Left colon (tissue), 2 donors: ENCODE results near the gene CD82. TPM values are rescaled to one million over a fixed set of nuclear protein-coding genes. Genes with fewer than 3 reads are reported as not detected.

ENCODE experiments used
- ATAC-seq: fragments of 200-7000 bp; cut with Tn5 transposase; one replicate; pipeline ENCODE4 v1.9.1; 2020; ENCODE audit warnings: mild to moderate bottlenecking, moderate library complexity
- DNase-seq, 2 donors: peaks; one replicate each; pipeline ENCODE4 v3.0.0-alpha.2; 2020
- intact Hi-C, 2 donors: fragments of 100-400 bp; cut with DNase I in 1 of 2; cut with micrococcal nuclease in 1 of 2; formaldehyde crosslinking; loops; one replicate each; pipeline versions ENCODE4 v1.11.2 to v1.14.0; 2022; cut with DNase I, micrococcal nuclease
- total RNA-seq, 2 donors: library from RNA; stranded (reverse); fragmentation: NEBNext Ultra II Directional; extraction: Animal tissue kit (Norgen Biotek cat#: 25700); gene quantifications; one replicate each; pipeline ENCODE4 v1.2.1, GENCODE V29; 2021
- donor health status: DM: no; HTN: no; CAD: no.
- donor health status: DM: yes; HTN: yes; CAD: no.

Gene CD82
- total RNA-seq, 2 donors from 2014 or later: 30.0 to 36.1 TPM

DNA sequence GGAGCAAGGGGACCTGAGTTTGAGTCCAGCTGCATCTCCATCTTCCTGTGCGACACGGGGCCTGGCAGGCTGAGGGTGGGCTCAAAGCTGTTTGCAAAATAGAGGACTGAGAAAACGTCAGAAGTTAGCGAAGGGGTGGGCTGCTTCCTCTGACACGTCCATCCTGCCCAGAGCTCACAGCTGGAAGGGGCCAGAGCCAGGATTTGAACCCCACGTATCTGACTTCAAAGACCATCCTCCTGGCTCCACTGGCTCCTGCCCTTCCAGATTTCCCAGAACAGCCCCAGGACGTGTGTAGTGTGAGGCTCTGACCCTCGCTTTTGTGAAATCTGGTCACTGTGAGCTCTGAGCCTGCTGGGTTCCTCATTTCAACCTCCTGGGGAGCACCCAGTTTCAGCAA lies 56.3 kb downstream of the CD82 start:
- no peak for ATAC-seq
- intact Hi-C loops: loop anchor here in 1 of 2 donors (10.0 kb wide), 1 partner anchor 293 kb away; no protein-coding TSS in a partner anchor
- peak in 1 of 2 donors; percentile 19 for DNase-seq

DNA sequence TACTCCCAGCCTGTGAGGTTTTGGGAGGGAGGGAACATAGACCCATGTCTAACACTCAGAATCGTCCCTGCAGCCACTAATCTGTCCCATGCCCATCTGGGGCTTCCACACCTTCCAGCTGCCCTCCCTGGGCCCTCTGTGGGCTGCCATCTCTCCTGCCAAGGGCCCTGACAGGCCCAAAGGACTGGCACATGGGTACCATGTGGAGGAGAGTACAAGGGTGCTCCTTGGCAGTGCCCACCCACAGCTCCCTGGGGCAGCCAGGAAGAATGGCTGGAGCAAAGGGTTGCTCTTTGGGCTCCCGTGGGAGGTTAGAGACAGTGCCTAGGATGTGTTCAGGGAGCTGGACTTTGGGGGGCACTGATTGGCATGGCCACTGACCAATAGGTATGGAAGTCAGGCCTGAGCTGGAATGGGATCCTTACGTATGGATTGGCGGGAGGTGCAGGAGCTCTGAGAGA lies 56.8 kb downstream of the CD82 start:
- DNase-seq (no peak), ATAC-seq (no peak)
- intact Hi-C loops: loop anchor here in 1 of 2 donors (10.0 kb wide), 1 partner anchor 293 kb away; no protein-coding TSS in a partner anchor

- DNase-seq (no peak), ATAC-seq (no peak)
- intact Hi-C loops: loop anchor here in 1 of 2 donors (10.0 kb wide), 1 partner anchor 292 kb away; no protein-coding TSS in a partner anchor
Measured at GRCh38 chr11:44622721-44623258, 57.3 kb downstream of the CD82 start.

- DNase-seq (no peak), ATAC-seq (no peak)
- intact Hi-C loops: loop anchor here in 1 of 2 donors (10.0 kb wide), 1 partner anchor 291 kb away; no protein-coding TSS in a partner anchor
Measured at GRCh38 chr11:44623341-44623730, 57.9 kb downstream of the CD82 start.

DNA sequence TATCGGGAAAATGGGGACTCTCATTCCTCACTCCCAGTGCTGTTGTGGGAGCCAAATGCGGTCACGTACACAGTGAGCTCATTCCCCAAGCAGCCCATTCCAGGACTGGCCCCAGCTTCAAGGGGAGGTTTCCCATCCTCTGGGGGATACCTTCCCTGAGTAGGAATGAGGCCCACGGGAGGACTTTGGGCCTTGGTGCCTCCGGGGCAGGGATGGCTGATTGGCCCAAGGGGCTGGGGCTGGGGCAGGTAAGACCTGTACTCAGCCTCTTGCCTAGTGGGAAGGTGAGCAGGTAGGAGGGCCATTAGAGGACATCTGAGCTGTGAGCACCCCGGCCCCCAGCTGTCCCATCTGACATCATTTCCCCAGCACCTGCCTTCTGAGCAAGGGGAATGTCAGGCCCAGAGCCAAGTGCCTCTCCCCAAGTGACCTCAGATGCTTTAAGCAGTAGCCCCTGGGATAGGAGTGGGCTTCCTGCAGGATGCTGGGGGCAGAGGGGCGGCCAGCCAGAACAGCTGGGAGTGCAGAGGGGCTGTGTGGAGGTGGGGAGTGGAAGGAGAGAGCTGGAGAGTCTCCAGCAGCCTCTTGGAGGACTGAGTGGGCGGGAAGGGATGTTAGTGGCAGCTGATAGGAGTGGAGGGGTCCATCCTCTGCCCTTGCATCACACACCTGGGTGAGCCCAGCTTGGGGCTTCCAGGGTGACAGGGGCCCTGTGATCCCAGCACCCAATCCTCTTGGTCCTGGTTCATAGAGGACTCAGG lies 58.4 kb downstream of the CD82 start:
- no peak for DNase-seq
- no peak for ATAC-seq
- intact Hi-C loops: loop anchor here in 1 of 2 donors (10.0 kb wide), 1 partner anchor 291 kb away; no protein-coding TSS in a partner anchor

DNA sequence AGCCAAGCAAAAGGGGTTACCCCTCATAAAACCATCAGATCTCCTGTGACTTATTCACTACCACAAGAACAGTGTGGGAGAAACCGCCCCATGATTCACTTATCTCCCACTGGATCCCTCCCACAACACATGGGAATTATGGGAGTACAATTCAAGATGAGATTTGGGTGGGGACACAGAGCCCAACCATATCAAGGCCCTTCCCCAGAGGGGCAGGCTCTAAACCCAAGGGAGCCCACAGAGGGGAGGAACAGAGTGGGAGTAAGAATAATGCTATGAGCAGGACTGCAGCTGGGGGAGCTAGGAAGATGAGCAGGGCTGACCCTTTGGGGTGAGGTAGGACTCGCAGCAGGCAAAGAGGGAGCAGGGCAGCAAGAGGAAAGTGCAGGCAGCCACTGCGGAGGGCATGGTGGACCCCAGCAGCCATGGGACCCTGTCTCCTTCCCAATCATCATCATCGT lies 59.3 kb downstream of the CD82 start:
- intact Hi-C loops: loop anchor here in 1 of 2 donors (10.0 kb wide), 1 partner anchor 290 kb away; no protein-coding TSS in a partner anchor
- no peak for DNase-seq
- ATAC-seq: no peak

GRCh38 chr11:44625759-44626523 lies 60.5 kb downstream of the CD82 start:
- DNase-seq: no peak
- intact Hi-C loops: loop anchor here in 1 of 2 donors (10.0 kb wide), 1 partner anchor 289 kb away; no protein-coding TSS in a partner anchor
- no peak for ATAC-seq

DNA sequence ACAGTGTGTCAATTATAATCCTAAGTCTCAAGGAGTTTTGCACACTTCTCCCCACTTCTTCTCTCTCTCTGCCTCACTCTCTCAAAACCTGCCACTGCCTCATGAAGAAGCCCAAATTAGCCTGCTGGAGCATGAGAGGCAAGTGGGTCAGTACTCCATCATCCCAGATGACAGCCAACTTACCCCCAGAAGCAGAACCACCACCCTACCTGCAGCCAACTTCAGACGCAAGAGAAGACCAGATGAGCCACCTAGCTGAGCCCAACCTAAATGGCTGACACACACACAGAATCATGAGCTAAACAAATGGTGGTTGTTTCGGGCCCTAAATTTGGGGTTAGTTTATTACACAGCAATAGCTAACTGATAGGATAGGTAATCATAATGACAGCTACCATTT lies 61.2 kb downstream of the CD82 start:
- DNase-seq (no peak), ATAC-seq (no peak)
- intact Hi-C loops: loop anchor here in 1 of 2 donors (10.0 kb wide), 1 partner anchor 288 kb away; no protein-coding TSS in a partner anchor

- DNase-seq (no peak), ATAC-seq (no peak)
- intact Hi-C loops: loop anchor here in 1 of 2 donors (10.0 kb wide), 1 partner anchor 288 kb away; no protein-coding TSS in a partner anchor
Measured at GRCh38 chr11:44627165-44627789, 61.8 kb downstream of the CD82 start.

DNA sequence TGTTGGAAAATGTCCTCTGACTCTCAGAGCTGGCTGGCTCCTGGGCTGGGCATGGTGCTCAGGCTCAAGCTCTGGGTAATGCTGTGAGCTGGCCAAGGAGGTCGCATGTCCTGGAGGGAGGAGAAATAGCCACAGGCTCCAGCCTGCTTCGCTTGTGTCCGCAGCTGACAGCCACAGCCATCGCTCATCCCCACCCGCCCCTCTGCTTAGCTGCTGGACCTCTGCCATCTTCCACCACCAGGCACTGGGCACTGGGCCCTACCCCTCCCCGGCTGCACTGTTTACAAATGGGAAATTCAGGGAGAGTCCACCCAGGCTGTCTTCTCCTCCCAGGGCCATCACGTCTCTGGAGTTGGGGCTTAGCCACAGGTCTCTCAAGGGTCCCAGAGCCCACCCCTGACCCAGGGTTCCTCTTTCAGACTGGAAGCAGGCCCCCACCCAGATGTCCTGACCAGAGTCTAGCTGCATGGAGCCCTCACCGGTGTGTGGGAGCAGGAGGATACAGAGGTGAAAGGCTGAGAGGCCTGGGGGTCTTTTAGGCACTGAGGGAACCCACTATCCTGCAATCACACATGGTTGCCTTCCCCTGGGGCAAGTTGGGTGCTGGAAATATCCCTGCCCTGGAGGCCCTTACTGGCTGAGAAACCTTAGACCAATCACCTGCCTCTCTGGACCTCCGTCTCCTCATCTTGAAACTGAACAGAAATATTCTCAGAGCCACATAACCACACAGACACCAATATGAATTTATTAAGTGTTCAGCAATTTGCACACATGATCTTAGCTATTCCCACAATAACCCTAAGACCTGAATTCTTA lies 62.7 kb downstream of the CD82 start:
- ATAC-seq: peak; percentile 60
- peak; percentile 54 to 70 for DNase-seq
- intact Hi-C loops: loop anchor here in 1 of 2 donors (10.0 kb wide), 1 partner anchor 287 kb away; no protein-coding TSS in a partner anchor

- intact Hi-C loops: loop anchor here in 1 of 2 donors (10.0 kb wide), 1 partner anchor 286 kb away; no protein-coding TSS in a partner anchor
- no peak for ATAC-seq
- DNase-seq: no peak
Measured at GRCh38 chr11:44628730-44629700, 63.6 kb downstream of the CD82 start.

DNA sequence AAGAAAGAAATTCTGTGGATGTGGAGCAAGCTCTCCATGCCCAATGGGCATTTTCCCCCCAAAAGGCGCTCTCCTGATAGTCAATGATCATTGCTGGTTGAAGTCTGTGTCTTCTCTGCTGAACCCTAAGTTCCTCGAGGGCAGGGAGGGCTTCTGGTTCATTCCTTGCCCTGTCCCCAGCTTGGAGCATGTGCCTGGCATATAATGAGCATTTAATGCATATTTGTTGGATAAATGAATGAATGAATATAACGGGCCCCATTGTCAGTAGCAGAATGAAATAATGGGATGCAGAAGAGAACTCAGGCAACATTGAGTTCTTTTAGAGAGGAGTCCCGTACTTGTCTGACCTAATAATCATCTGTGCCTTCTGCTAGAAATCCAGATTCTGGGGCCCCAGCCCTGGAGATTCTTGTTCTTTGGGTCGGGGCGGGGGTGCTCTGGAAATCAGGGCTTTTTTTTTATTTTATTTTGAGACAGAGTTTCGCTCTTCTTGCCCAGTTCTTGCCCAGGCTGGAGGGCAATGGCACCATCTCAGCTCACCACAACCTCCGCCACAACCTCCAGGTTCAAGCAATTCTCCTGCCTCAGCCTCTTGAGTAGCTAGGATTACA lies 64.4 kb downstream of the CD82 start:
- ATAC-seq (no peak), DNase-seq (no peak)
- intact Hi-C loops: loop anchor here (10.0 kb wide), 2 partner anchors 95 to 285 kb away; partner anchors contain the start of gene TSPAN18 (in 1 of the 2)

- ATAC-seq (no peak), DNase-seq (no peak)
- intact Hi-C loops: loop anchor here in 1 of 2 donors (10.0 kb wide), 1 partner anchor 94 kb away; the partner anchor contains the start of gene TSPAN18
Measured at GRCh38 chr11:44630511-44631210, 65.2 kb downstream of the CD82 start.

DNA sequence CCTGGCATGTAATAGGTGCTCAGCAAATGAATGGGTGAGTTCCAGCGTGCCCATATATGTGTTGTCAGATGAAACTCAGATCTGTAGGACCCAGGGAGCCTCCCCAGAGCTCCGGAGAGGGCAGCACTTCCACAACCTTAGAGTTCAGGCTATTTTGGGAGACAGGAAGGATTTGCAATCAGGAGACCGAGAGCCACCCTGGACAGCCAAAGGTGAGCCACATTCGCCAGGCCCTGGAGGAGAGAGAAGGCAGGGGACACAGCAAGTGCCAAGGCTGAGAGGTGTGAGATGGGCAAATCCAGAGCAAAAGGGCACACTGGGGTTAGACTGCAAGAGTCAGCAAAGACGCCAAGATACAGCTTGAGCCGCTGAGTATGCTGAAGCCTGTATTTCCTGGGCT lies 66.4 kb downstream of the CD82 start:
- intact Hi-C loops: loop anchor here in 1 of 2 donors (10.0 kb wide), 1 partner anchor 93 kb away; the partner anchor contains the start of gene TSPAN18
- DNase-seq (no peak), ATAC-seq (no peak)
